Fibroblast of the aortic adventitia (primary cell): ENCODE measurements around the gene RDH13. TPM values are rescaled to one million over a fixed set of nuclear protein-coding genes. Genes with fewer than 3 reads are reported as not detected.

Experiments used
- DNase-seq: peaks from one replicate; pipeline ENCODE4 v3.0.0-alpha.2; 2010; ENCODE audit warnings: low read depth
- H3K4me3 ChIP-seq: 2 replicates; pipeline ENCODE4 v1.5.1; 2011; ENCODE audit warnings: low read depth, mild to moderate bottlenecking, control low read depth, low read length, moderate library complexity
- CTCF ChIP-seq: IDR thresholded peaks from 2 replicates; pipeline ENCODE4 v1.5.1; 2011; ENCODE audit warnings: mild to moderate bottlenecking, low read length, control low read depth, inconsistent platforms; ENCODE audit not compliant: insufficient read depth
- total RNA-seq: library from RNA; depleted of rRNA; stranded (reverse); fragments of >200 nt; gene quantifications from 2 replicates; pipeline ENCODE4 v1.2.3, GENCODE V29; 2012; ENCODE audit warnings: low replicate concordance

Gene RDH13
- total RNA-seq, 1 donor: 9.1 TPM

- no peak for DNase-seq
- no peak overlapping the region for H3K4me3 ChIP-seq
- TF ChIP-seq CTCF: no peak
Measured at GRCh38 chr19:55095260-55096060, 32.5 kb upstream of the RDH13 start.

DNA sequence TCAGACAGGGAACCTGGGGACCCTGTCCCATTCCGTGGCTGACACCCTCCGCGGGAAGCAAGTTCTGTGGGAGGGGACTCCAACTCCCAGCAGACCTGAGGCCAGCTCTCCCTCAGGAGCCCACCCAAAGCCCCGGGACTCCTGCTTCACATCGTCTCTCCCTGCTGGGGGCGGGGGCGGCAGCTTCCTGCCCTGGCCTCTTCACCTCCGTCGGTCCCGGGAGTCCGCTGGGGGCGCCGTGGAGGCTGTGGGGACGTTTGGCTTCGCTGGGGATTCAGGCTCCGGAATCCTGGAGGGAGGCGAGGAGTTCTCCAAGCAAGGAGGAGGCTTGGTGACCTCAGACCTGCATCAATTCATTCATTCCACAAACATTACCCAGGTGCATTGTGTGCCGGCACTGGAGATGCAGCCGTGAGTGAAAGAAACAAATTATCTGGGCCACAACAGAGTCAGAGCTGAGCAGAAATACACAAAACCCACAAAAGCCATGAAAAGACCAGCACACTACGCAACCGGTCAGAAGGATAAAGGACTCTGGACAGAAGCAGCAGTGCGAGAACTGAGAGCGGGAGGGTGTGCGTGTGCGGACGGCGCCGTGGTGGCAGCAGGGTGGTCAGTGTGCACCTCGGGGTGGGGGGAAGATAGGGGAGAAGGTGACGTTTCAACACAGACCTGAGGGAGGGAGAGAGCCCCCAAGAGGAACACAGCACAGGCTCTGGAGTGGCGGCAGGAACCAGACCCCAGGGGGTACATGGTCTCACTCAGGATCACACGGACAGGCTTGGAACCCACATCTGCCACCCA lies 31.7 kb upstream of the RDH13 start:
- H3K4me3 ChIP-seq: no peak overlapping the region
- TF ChIP-seq CTCF: no peak
- DNase-seq: no peak

- H3K4me3 ChIP-seq: no peak overlapping the region
- TF ChIP-seq CTCF: no peak
- DNase-seq: no peak
Measured at GRCh38 chr19:55092423-55093318, 29.7 kb upstream of the RDH13 start.

GRCh38 chr19:55091955-55092354 lies 29.0 kb upstream of the RDH13 start:
- no peak for DNase-seq
- no peak overlapping the region for H3K4me3 ChIP-seq
- TF ChIP-seq CTCF: no peak

DNA sequence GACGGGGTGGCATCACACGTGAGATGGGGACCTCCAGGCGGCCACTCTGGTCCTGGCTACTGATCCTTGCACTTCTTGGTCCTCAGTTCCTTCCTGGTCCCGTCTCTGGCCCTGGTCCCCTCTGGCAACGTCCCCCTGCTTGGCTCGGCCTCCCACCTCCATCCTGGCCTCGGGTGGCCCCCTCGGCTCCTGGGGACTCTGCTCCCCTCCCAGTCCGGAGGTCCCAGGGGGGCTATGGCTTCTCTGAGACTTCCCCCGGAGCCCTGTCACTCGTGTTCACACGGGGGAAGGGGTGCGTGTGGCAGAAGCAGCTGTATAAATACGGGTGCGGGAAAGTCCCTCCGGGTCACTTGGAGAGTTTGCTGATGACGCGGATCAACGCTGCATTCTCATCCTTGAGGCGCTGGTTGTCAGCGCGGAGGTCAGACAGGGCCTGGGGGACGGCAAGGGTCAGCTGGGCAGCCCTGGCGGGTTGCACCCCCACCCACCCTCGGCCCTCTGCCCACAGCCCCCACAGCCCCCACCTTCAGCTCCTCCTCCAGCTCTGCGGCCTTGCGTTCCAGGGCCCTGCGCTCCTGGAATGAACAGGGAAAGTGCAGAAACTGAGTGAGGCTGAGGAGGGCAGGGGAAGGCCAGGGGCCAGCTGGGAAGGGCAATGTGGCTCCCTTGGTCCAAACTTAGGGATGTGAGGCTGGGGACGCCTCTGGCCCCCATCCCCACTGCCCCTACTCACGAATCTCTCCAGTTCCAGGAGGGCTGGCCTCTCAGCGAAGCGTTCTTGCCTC lies 28.4 kb upstream of the RDH13 start:
- no peak for TF ChIP-seq CTCF
- no peak for DNase-seq
- no peak overlapping the region for H3K4me3 ChIP-seq

- no peak overlapping the region for H3K4me3 ChIP-seq
- DNase-seq: no peak
- TF ChIP-seq CTCF: no peak
Measured at GRCh38 chr19:55090564-55090963, 27.6 kb upstream of the RDH13 start.
